Transverse colon (tissue), 4 donors: Measurements from ENCODE around the gene SNRPF. TPM values are rescaled to one million over a fixed set of nuclear protein-coding genes. Genes with fewer than 3 reads are reported as not detected.
A peak's percentile ranks its signal among the peaks of the same experiment; 100 is the strongest.

Experiments
- DNase-seq: peaks from one replicate; pipeline ENCODE4 v3.0.0-alpha.2; 2019
- H3K27ac ChIP-seq, 4 donors: fragments of 200-600 bp; sonication (generic); 2 replicates each; pipeline ENCODE4 v1.5.1; 2016 to 2018; ENCODE audit warnings: inconsistent platforms in 4 of 4
- H3K27me3 ChIP-seq: fragments of 200-600 bp; sonication (generic); 2 replicates; pipeline ENCODE4 v1.5.1; 2017; ENCODE audit warnings: inconsistent platforms
- H3K36me3 ChIP-seq, 4 donors: fragments of 200-600 bp; sonication (generic); 2 replicates each; pipeline ENCODE4 v1.5.1; 2017 to 2019; ENCODE audit warnings: inconsistent platforms in 4 of 4
- H3K4me1 ChIP-seq, 4 donors: fragments of 200-600 bp; sonication (generic); 2 replicates each; pipeline ENCODE4 v1.5.1; 2017 to 2020; ENCODE audit warnings: inconsistent platforms in 4 of 4
- H3K4me3 ChIP-seq, 4 donors: fragments of 200-600 bp; sonication (generic); 1 replicate in 1 of 4; 2 replicates in 3 of 4; pipeline versions ENCODE4 v1.5.1 to v1.6.1; 2017 to 2019; ENCODE audit warnings: inconsistent platforms in 4 of 4
- H3K9me3 ChIP-seq, 2 donors: fragments of 200-600 bp; sonication (generic); 2 replicates each; pipeline ENCODE4 v1.5.1; 2017 to 2019; ENCODE audit warnings: inconsistent platforms in 2 of 2
- EP300 ChIP-seq: sonication (generic); formaldehyde crosslinking; IDR thresholded peaks from one replicate; pipeline ENCODE4 v1.6.1; 2017; ENCODE audit warnings: antibody characterized with exemption, low read depth
- POLR2A ChIP-seq: fragments of 450-650 bp; IDR thresholded peaks from one replicate; pipeline ENCODE4 v1.6.1; 2016; ENCODE audit warnings: antibody characterized with exemption, mild to moderate bottlenecking, moderate library complexity
- POLR2AphosphoS5 ChIP-seq, 3 donors: sonication (generic); formaldehyde crosslinking; IDR thresholded peaks; one replicate each; pipeline ENCODE4 v1.6.1; 2016; ENCODE audit warnings: antibody characterized with exemption in 3 of 3
- WGBS, 2 donors: methylation state at CpG; one replicate each; pipeline ENCODE4 v1.1.5; 2018; ENCODE audit warnings: low coverage in 1 of 2; 5-methylcytosine and 5-hydroxymethylcytosine counted together
- in situ Hi-C, 4 donors: fragments of 200-750 bp; cut with MboI; loops; one replicate each; pipeline versions ENCODE4 v1.15.0 to v1.15.1; 2017; ENCODE audit warnings: low sequenced_read_pairs in 3 of 4, low pct_ligation_motif_present in 1 of 4, low pct_unique_long_range_greater_than_20kb in 1 of 4
- intact Hi-C: fragments of 100-400 bp; cut with DNase I; formaldehyde crosslinking; loops from one replicate; pipeline ENCODE4 v1.15.1; 2023; ENCODE audit warnings: low total_unique reads
- total RNA-seq, 4 donors: library from RNA; depleted of rRNA; stranded (reverse); fragments of >200 nt; gene quantifications; one replicate each; pipeline ENCODE4 v1.1.0, GENCODE V29; 2016
- TF ChIP-seq, protein P1 (sequence below), 5 experiments: fragments of 200-600 bp in 3 of 5; fragments of 450-650 bp in 2 of 5; sonication (generic) in 3 of 5; IDR thresholded peaks; 1 replicate in 2 of 5; 2 replicates in 3 of 5; pipeline ENCODE4 v1.5.1; 2016 to 2017; ENCODE audit warnings: antibody characterized with exemption in 5 of 5, inconsistent platforms in 3 of 5, mild to moderate bottlenecking in 2 of 5, moderate library complexity in 1 of 5

Gene SNRPF
- total RNA-seq, 4 donors from 2014 or later: 4.8 to 8.3 TPM; not detected in 2

DNA sequence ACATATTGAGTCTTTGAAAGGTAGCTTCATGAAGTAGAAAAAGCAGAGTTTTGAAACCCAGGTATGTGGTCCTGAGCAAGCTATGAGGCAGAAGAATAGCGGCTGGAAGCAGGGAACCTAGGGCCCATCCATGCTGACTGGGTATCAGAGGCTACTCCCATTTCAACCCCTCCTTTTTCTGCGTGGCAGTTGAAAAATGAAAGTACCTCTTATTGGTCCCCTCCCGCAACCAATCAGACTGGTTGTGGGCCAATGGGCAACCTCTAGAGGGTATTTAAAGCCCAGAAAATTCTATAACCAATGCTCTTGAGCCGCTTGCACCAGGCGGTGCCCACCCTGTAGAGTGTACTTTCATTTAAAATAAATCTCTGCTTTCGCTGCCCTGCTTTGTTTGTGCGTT lies 1.6 kb upstream of the SNRPF start:
- no peak overlapping the region for H3K4me3 ChIP-seq
- peaks cover 7 to 19% (median 15%) of the 10 kb centered on the region in 4 donors for H3K4me1 ChIP-seq
- DNase-seq: no peak
- TF ChIP-seq POLR2A (no peak), POLR2AphosphoS5 (IDR thresholded peaks at IDR 0.05) (no peak), EP300 (no peak)
- TF ChIP-seq, protein P1, sequence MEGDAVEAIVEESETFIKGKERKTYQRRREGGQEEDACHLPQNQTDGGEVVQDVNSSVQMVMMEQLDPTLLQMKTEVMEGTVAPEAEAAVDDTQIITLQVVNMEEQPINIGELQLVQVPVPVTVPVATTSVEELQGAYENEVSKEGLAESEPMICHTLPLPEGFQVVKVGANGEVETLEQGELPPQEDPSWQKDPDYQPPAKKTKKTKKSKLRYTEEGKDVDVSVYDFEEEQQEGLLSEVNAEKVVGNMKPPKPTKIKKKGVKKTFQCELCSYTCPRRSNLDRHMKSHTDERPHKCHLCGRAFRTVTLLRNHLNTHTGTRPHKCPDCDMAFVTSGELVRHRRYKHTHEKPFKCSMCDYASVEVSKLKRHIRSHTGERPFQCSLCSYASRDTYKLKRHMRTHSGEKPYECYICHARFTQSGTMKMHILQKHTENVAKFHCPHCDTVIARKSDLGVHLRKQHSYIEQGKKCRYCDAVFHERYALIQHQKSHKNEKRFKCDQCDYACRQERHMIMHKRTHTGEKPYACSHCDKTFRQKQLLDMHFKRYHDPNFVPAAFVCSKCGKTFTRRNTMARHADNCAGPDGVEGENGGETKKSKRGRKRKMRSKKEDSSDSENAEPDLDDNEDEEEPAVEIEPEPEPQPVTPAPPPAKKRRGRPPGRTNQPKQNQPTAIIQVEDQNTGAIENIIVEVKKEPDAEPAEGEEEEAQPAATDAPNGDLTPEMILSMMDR (IDR thresholded peaks at IDR 0.05): no peak
- in situ Hi-C loops (no loop called here), intact Hi-C loops (no loop called here)
- no peak overlapping the region for H3K27ac ChIP-seq
- H3K9me3 ChIP-seq: no peaks in the 10 kb centered on the region
- H3K27me3 ChIP-seq: no peaks in the 10 kb centered on the region
- WGBS, 2 donors: 79 to 90% methylated on average over 3 to 7 of the region's 7 CpGs
- H3K36me3 ChIP-seq: peaks cover 0 to 1% (median 0%) of the 10 kb centered on the region in 4 donors

DNA sequence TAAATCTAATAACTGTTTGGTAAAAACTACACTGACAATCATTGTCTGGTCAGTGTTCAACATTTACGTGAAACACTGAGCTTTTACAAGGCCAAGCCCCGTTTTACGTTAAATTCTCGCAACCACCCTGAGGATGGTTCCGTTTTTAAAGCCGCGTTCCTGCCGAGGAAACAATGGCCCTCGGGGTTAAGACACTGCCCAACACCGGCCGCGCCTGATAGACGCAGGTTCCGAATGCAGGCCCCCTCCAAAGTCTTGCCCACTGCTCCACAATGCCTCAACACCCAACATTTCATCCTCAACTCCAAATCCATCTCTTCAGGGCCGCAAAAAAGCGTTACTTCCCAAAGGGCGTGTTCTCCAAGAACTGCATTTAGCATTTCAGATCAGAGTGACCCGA lies 953 bp upstream of the SNRPF start:
- H3K4me3 ChIP-seq: peak overlapping the region in 2 of 4 donors; percentile 70 to 82
- H3K9me3 ChIP-seq: no peaks in the 10 kb centered on the region
- no peaks in the 10 kb centered on the region for H3K27me3 ChIP-seq
- TF ChIP-seq EP300: no peak
- WGBS, 2 donors: 56 to 66% methylated on average over 11 to 18 of the region's 18 CpGs
- in situ Hi-C loops: no loop called here
- intact Hi-C loops: no loop called here
- H3K4me1 ChIP-seq: peaks cover 7 to 19% (median 15%) of the 10 kb centered on the region in 4 donors
- H3K27ac ChIP-seq: no peak overlapping the region
- H3K36me3 ChIP-seq: peaks cover 0 to 8% (median 0%) of the 10 kb centered on the region in 4 donors
- DNase-seq: no peak

DNA sequence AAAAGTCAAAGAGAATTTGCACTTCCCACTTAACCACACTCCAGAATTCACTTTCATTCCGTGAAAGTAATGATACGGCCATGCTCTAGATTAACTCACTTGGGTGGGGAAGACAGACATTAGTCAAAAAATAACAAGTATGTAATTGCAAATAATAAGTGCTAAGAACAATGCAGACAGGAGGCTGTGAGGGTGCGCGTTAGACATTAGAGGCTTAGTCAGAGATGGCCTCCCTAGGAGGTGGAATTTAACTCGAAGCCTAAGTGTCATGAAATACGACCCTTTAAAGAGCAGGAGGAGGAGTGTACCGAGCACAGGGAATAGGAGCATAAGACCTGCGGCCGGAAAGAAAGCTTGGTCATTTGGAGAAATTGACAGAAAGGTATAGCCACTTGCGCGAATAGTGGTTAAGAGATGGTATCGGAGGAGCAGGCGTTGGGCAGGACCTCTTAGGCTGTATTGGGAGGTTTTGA lies 628 bp downstream of the SNRPF start:
- Histone ChIP-seq H3K36me3 (peaks cover 0 to 12% (median 0%) of the 10 kb centered on the region in 4 donors), H3K27me3 (no peaks in the 10 kb centered on the region), H3K4me3 (peak overlapping the region; percentile 65 to 82 (median 76)), H3K4me1 (peaks cover 7 to 19% (median 15%) of the 10 kb centered on the region in 4 donors), H3K9me3 (no peaks in the 10 kb centered on the region), H3K27ac (peak overlapping the region; percentile 81 to 90 (median 86))
- WGBS, 2 donors: 0 to 1% methylated on average over 13 of the region's 13 CpGs
- no peak for DNase-seq
- intact Hi-C loops (no loop called here), in situ Hi-C loops (no loop called here)
- TF ChIP-seq POLR2A: no peak
- TF ChIP-seq, protein P1 (IDR thresholded peaks at IDR 0.05): no peak
- TF ChIP-seq POLR2AphosphoS5 (IDR thresholded peaks at IDR 0.05): no peak
- TF ChIP-seq EP300: no peak

DNA sequence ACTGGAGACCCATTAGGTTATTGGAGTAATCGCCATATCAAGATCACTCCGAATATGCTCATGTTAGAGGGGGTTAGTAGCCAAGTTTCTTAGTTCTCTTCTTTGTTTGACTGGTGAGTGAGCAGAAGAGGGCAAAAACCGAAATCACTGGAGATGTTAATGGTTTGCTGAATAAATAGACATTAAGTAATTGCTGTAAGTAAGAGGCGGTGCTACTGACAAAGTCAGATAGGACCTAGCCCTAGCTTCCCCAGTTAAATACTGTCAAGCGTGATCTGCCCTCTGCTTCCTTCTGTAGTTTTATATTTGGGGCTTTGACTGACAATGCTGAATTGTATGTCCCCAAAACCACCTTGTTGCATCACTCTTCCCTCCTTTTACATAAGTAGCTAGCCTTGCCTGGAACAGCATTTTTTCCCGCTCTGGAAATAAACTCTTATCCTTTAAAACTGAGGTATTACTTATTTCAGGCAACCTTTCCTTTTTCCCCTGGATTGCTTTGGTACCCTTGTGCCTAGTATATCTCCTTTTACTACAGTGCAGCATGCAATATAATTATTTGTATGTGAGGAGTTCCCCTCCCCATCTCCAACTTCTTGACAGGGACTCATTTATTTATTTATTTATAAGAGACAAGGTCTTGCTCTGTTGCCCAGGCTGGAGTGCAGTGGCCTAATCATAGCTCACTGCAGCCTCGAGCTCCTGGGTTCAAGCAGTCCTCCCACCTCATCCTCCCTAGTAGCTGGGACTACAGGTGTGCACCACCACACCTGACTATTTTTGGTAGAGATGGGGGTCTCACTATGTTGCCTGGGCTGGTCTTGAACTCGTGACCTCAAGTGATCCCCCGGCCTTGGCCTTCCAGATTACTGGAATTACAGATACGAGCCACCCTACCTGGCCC lies 1.4 kb downstream of the SNRPF start:
- in situ Hi-C loops (no loop called here), intact Hi-C loops (no loop called here)
- Histone ChIP-seq H3K27ac (no peak overlapping the region), H3K9me3 (no peaks in the 10 kb centered on the region), H3K27me3 (no peaks in the 10 kb centered on the region), H3K36me3 (peaks cover 0 to 18% (median 1%) of the 10 kb centered on the region in 4 donors), H3K4me3 (peak overlapping the region in 3 of 4 donors; percentile 70 to 82 (median 81)), H3K4me1 (peaks cover 7 to 19% (median 15%) of the 10 kb centered on the region in 4 donors)
- 63 to 72% methylated on average over 10 of the region's 10 CpGs for WGBS, 2 donors
- DNase-seq: no peak
- TF ChIP-seq, protein P1 (IDR thresholded peaks at IDR 0.05): no peak
- no peak for TF ChIP-seq POLR2AphosphoS5 (IDR thresholded peaks at IDR 0.05)
- TF ChIP-seq EP300: no peak
- no peak for TF ChIP-seq POLR2A
